Measurements from ENCODE around the gene UNKL. TPM values are rescaled to one million over a fixed set of nuclear protein-coding genes. Genes with fewer than 3 reads are reported as not detected.

Gene UNKL
- total and polyA plus RNA-seq, 2 of the 8 experiments (the other 6 are each of a cell fraction or from before 2014, with no cell fraction given): 25.1 to 31.8 TPM

- no peak for TF ChIP-seq SIN3A (conservative IDR thresholded peaks at IDR 0.05 in 1 of 2, IDR thresholded peaks at IDR 0.05 in 1 of 2; ENCODE audit: low read depth in 1 of 2, low read length in 2 of 2)
- TF ChIP-seq USF2 (IDR thresholded peaks at IDR 0.05; ENCODE audit: low read length): no peak
- TF ChIP-seq TBP (IDR thresholded peaks at IDR 0.05; ENCODE audit: low read depth, low read length): no peak
Observed at GRCh38 chr16:1383556-1383955, 30.9 kb downstream of the UNKL start (continued).
